Activated gamma-delta T cell (primary cell): ENCODE measurements around the gene KRT23.
"Not testable (repeated sequence)": the region's sequence is repeated elsewhere in the genome, so short reads cannot be mapped to it uniquely, and the experiment has no call there.

ENCODE experiments used
- DNase-seq: peaks from one replicate; lab custom pipeline; 2025; lab: John Stamatoyannopoulos, UW

The KRT23 gene

DNA sequence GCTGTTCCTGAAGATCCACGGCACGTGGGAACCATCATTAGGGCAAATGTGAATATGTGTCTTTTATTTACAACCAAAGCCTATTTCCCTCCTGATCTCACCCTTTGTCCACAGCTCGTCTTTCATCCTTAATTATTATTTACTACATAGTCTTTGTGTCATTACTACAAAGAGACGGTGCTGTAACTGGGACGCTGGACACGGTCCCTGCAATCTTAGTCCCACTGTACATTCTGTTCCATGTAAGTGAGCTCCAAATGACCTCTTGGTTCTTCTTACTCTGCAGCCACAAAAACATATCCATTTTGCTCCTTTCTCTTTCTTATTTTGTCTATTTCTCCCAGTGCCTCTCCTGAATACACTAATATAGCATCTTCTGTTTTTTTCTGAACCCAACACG lies 12.7 kb upstream of the KRT23 start:
- no peak for DNase-seq

DNA sequence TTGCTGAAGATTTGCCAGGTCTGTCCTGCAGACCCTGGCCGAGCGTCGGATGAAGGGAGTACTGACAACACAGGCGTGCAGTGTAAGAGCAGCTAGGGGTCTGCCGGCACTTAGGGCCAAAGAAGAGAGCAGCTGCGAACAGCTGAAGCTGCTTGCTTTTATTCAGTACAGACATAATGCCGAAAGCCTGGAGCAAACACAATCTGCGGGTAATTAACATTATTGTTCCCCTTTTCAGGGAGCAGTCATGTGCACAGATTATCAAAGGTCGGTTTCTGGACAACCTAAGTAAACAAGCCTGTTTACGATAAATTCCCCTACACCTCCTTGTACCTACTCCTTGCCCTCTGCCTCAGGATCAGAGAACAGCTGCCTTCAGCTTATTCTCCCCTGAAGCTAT lies 12.0 kb upstream of the KRT23 start:
- DNase-seq, result no peak

DNA sequence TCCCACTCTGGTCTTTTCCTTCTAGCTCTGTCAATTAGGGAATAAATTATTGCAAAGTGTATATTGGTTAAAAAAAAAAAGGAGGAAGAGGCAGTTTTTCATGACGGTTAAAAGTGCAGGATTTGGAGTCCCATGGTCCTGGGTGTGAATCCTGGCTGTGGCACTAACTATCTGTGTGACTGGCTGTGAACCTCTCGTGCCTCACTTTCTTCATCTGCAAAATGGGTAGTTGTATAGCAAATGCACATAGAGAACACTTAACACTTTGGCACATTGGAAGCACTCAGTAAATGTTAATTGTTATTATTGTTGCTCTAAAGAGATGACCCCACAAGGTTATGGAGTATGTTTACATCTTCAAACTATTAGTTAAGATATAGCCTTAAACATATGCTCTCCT lies 10.5 kb upstream of the KRT23 start:
- DNase-seq, result no peak

DNA sequence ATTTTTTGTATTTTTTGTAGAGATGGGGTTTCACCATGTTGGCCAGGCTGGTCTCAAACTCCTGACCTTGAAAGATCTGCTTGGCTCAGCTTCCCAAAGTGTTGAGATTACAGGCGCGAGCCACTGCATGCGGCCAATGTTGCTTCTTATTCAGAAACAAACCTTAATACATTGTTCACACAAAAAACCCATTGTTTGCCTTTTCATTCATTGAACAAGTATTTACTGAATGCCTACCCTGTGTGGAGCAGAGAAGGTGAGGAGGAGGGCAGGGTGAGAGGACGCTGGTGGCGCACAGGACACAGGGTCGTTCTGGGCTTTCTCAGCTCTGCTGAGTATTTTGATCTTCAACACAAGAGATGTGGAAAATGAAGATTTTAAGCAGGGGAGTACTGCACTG lies 8.0 kb upstream of the KRT23 start:
- no peak for DNase-seq

DNA sequence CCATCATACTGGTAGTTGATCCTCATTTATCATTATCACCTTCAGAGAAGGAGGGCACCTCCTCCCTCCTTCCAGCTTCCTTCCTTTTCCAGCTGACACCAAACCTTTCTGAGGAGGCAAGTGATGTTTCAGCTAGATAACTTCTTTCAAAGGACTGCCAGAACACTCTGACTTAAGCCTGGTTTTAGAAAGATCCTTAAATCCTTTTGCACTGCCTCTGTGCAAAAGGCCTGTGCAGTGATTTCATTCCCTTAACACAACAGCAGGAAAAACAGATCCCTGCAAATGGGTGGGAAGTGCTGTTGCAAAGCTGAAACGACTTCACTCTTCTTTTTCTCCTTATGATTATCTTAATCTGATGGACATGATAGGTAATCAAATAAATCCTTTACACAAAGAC lies 7.1 kb upstream of the KRT23 start:
- no peak for DNase-seq

DNA sequence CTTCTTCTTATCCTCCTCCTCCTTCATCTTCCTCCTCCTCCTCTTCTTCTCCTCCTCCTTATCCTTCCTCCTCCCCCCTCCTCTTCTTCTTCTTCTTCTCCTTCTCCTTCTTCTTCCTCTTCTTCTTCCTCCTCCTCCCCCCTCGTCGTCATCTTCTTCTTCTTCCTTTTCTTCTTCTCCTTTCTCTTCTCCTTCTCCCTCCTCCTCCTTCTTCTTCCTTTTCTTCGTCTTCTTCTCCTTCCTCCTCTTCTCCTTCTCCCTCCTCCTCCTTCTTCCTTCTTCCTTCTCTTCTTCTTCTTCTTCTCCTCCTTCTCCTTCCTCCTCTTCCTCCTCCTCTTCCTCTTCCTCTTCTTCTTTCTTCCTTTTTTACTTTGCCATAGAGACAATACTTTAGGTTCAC lies 5.1 kb upstream of the KRT23 start:
- DNase-seq, result no peak

DNA sequence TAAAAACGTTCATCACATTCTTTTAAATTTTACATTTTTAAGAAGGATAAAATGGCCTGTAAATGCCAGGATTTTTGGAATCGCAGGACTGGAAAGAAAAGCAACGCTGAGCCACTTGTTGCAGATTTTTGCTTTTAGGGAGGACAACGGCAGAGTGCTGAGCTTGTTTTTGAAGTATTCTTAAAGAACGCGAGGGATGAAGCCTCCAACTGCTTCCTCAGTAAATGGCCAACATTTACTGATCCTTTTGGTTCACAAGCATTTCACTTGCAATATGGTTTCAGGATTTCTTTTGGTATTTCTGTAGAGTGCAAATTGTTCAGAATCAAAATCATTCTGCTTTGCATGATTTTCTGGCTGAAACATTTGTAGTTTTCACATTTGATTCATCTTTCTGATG lies 2.8 kb upstream of the KRT23 start:
- no peak for DNase-seq

DNA sequence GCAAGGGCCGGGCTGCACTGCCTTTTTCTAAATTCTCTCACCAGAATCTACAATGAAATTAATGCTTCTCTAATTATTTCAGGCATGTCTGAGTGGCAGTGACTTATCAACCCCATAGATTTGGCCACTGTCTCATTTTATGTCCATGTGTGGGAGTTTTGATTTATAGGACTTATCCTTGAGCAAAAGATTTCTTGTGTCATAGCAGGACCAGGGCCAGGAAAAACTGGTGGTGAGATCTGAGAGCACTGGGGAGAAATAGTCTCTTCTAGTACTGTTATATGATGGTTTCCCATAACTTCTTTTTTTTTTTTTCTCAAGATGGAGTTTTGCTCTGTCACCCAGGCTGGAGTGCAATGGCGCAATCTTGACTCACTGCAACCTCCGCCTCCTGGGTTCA lies 1.5 kb upstream of the KRT23 start:
- DNase-seq, result no peak

DNA sequence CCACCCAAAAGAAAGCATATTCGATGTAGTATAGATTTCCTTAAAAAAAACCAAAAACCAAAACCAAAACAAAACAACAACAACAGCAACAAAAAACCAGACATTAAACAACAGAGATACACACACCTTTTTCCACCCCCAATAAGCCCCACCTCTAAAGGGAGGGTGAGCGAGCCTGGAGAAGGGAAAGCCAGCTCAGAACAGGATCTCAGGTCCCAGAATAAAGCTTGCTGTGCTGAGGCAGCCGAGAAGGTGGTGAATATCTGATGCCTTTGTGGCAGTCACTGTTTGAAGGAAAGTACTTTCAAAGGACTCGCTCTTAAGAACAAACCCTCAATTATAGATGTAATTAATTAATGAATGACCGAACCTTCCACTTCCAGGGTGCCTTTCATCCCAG lies 470 bp downstream of the KRT23 start:
- no peak for DNase-seq

DNA sequence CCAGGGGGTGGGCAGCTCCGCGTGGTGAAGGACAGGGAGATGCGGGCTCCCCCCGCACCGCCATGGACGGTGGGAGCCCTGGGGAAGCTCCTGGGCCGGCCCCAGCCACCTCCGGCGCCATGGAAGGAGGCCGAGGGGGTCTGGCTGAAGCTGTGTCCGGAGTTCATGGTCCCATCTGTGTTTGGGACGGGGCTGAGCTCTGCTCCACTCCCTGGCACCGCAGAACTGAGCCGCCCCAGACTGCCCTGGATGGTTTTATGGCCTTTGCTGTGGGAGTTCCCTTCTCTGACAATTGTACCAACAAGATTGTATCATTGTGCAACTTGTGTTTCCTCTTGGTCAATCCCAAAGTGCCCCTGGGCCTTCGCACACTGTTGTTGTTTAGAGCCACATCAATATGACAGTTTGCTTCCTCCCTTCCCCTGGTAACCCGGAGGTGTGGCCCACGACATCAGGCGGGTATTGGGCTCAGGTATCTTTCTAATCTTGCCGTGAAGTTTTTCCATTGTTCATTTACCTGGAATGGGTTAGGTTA lies 942 bp downstream of the KRT23 start:
- no peak for DNase-seq

DNA sequence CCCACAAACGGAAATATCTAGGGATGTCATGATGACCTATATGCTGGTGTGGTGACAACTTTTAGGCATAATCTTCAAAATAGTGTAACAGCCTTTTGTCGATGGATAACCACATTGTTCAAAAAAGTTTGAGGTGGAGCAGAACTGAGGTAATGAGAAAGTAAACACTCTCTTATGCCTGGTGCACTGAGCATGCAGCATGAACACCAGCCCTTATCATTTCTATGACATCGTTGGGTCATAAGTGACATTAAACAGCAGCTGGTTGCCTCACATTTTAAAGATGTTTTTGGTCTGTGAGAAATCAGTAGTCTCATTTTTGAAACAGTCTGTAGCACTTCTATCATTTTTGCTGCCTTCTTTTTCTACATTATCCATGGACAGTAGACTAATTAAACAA lies 1.8 kb downstream of the KRT23 start:
- no peak for DNase-seq

DNA sequence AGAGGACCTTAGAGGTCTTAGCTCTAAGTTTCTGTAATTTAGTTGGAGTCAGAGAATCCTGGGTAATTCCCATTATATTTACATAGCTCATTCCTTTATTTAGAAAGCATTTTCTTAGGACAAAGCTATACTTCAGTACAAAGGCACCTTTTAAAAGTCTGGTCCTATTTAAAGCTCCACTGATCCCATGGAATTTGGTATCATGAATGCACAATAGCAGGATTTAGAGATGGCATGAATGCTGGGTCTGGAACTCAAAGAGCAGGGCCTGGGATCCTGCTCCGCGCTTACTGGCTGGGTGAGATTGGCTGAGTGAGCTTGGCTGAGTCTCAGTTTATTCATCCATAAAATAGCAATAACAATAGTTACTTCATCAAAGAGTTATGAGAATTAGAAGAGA lies 4.8 kb downstream of the KRT23 start:
- DNase-seq, result no peak

DNA sequence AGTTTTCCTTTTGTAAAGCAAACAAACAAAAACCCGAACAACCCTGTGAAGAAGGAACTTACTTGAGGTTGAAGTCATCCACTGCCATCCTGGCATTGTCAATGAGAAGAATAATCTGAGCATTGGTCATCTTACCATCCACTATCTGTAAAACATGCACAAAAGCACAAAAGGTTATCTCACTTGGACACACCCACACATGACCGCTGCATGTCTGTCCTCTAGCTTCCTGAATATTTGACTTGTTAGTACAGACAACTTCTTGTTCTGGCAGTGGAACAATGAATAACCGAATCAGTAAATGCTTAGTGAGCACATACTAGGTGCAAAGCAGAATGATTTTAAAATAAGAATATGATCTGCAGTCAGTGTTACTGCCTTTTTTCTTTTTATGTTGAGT lies 6.1 kb downstream of the KRT23 start:
- no peak for DNase-seq

DNA sequence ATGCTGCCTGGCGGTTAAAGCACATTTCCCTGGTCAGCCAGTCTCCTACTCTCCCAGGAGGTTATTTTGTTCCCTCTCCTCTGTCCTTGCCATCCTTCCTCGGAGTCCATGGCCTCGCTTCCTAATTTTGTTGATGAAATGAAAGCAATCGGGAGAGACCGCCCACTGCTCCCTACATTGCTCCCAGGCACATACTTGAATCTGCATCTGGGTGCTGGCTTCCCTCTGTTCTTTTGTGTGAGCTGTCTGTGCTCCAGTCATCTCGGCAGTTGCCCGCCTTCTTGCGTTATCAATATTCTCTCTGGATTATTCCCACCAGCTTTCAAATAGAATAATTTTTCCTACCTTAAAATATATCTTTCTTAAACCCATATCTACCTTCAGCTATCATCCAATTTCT lies 11.1 kb downstream of the KRT23 start:
- no peak for DNase-seq

DNA sequence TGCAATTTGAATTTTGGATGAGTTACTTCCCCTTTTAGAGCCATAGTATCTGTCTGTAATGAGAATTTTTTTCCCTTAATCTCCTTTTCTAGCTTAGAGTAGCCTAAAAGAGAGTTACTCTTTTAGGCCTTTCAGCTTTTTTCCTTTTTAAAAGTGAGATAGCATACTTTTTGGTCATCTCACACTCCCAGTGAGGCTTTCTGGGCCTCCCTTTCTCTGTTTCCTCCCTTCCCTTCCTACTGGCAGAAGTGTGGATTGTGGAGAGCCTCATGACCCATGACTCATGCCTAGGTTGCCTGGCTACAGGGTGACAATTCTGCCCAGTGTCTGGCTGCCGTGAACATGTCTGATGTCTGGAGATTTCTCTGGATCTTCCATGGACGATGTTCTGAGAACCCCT lies 15.2 kb downstream of the KRT23 start:
- no peak for DNase-seq

DNA sequence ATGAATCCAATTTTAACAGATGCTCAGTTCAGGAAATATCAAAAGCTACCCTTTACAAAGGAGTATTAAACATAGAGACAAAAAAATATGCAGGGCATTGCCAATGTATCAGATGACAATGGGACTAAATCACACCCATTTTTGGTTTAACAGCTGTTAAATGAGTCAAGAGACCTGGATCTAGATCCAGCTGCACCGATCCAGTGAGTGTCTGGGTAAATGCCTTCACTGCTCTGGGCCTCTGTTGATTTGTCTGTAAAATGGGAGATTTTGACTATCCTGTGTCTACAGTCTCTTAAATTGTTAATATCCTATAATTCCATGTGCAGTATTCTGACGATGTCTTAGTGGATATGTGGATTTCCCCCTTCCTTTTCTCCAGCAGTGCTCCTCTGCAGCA lies 16.4 kb downstream of the KRT23 start:
- DNase-seq, result no peak

DNA sequence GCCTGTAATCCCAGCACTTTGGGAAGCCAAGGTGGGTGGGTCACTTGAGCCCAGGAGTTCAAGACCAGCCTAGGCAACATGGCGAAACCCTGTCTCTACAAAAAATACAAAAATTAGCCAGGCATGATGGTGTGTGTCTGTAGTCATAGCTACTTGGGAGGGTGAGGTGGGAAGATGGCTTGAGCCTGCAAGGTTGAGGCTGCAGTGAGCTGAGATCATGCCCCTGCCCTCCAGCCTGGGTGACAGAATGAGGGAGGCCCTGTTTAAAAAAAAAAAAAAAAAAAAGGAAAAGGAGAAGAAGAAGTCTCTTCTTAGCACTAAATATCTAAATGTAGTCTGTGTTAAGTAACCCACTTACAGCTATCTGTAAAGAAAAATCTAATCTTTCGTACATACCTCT lies 20.3 kb downstream of the KRT23 start:
- not testable (repeated sequence) for DNase-seq

DNA sequence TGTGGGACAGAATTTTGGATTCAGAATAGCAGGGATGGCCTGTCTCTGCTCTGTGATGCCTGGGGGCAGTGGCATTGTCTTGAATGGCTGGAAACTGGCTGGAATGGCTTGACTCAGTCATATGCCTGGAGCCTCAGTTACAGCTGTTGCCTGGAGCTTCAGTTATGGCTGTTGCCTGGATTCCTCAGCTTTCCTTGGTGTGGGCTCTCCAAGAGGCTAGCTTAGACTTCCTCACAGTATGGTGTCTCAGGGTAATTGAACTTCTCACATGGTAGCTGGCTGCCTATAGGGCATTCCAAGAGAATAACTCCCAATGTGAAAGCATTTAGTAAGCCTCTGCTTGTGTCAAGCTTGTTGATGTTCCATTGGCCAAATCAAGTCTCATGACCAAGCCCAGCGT lies 21.1 kb downstream of the KRT23 start:
- DNase-seq, result no peak

DNA sequence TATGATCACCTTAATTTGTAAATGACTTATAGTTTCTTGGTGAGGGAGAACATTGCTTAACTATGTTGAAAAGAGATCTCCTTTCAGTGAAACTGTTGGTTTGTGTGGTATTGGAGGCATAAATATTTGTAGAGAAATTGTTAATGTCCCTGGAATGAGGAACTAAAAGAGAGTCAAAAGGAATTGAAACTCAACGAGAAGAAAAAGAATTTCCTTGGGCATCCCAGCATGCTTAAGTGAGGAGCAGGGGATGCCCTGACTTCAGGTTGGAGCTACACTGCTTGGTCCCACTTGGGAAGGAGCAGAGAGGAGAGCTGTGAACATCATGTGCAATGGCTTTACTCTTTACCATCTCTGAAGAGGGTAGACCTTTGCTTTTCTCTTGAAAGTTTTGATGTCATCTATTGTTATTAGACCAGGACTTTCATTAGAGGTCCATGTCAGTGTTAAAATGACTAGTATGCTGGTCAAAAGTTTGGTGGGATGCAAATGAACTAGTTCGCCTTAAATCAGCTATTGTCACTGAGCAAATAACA lies 21.7 kb downstream of the KRT23 start:
- no peak for DNase-seq

DNA sequence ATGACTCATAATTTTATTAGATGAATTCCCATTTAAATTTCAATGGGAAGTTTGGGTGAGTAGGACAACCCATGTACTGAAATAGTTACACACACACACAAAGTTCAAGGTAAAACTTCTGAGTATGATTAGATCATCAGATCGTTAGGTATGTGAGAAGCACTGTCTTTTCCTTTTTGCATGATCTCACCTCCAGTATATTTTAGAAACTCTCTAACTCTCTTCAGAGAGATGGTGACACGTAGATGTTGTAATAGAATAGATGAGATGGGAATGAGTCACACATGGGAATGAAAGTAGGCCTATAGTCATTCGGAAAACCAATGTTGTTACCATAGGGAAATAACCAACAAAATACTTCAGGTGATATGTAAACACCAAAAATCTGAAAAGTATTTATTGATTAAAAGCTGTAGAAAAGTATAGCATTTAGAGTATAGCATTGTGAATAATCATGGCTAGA lies 22.2 kb downstream of the KRT23 start:
- DNase-seq, result no peak

DNA sequence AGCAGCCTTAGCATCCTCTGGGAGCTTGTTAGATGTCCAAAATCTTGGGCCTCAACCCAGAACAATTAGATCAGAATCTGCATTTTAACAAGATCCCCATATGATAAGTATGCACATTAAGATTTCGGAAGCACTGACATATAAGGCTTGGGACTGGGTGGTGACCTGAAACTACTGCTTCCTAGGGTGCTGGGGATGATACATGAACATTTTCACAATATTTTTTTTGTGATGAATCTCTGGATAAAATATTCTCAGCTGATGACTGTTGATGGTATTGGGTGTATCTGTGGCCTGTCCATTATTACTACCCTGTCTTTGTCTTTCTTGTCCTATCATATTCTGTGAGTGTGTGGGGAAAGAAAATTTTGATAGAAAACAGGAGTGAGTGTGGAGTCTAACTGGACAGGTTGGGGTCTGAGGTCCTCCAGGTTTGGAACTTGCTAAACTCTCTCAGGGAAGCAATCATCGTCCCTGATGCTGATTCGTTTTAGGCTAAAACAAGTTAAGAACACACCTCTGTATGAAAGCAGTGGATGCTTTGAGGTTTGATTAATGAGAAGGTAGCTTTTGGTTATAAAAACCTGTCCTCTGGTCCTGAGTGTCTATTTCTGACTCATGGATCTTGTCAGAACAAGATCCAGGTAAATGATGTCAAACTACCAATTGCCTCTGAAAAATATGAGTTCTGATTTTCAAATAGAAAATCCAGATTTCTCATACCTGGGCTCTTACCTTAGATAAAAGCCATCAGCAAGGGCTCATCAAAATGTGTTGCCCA lies 23.2 kb downstream of the KRT23 start:
- DNase-seq, result no peak

DNA sequence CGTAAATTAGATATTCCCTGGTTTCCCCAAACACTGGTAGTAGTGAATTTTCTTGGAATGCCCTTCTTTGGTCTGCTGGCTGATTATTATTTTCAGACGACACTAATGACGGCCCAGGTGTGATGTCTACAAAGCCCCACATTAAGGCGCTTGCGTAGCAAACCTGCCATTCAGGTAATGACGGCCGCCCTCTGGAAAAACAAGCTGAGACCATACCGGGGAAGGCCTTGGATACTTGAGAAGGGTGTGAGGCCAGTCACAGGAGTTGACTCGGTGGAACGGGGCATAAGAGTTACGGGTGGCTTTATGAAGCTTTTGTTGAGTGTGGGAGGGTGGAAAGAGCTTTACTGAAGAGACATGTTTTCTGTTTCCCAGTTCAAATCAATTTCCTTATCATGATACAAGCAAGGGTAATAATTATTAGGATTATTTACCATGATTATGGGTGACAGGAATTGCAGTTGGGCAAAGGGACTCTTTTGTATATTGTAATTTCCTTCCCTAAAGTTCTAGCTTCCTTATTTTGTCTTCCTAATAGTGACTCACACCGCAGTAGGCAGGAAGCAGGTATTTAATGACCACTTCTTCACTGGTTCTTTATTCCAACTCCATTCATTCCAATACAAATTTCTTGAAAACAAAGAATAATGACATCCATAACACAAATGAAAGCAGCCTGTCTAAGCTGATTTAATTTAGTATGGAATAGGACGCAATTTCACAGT lies 24.8 kb downstream of the KRT23 start:
- DNase-seq, result no peak

DNA sequence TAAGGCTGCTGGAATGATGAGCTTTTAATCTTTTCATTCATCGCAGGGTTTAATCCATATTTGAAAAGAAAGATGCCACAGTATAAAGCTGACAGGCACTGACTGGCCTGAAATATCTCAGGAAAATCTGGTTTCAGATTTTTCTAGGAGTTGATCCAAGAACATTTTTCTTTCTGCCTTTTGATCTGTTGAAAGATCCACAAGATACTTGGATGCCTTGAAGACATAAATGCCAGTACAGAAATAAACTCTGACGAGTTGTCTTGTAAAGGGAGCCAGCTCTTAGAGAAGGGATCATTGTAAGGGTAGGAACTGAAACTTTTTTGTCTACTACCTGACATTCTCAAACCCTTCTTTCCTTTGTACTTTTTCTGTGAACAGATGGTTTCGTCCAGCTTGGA lies 27.0 kb downstream of the KRT23 start:
- DNase-seq, result no peak
